Measurements from ENCODE around the gene PRKAR1A.

Gene PRKAR1A

GRCh38 chr17:68495081-68495480 is 17.1 kb upstream of the PRKAR1A start:
- Histone ChIP-seq H3K9ac (ENCODE audit: low read depth, low read length) (no peak overlapping the region), H3K9me3 (ENCODE audit: insufficient read depth, low read depth, low read length) (no peaks in the 10 kb centered on the region), H3K4me1 (ENCODE audit: insufficient read depth, low read length) (no peaks in the 10 kb centered on the region), H3K27ac (ENCODE audit: low read length) (no peak overlapping the region), H3K36me3 (ENCODE audit: insufficient read depth, low read depth, low read length) (no peaks in the 10 kb centered on the region), H3K4me3 (ENCODE audit: low read length) (no peak overlapping the region), H3K27me3 (ENCODE audit: insufficient read depth, low read length) (no peaks in the 10 kb centered on the region)

DNA sequence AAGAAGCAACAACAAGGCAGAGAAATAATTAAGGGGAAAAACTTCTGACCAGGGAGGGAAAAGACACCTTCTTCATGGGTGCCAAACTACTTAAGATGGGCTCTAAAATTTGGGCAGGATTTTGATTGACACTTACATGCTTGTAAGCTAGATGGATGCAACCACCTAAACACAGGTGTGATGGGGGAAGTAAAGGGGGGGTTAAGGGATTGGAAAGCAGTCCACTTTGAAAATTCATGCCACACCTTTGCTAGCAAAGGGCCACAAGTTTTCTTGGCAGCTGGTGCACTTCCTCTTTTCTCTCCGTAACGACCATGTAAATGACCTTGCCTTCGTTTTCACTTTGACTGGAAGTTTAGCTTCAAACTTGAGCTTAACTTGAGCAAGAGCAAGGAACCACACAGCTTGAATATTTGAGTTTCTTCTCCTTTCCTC is 14.3 kb upstream of the PRKAR1A start:
- H3K27ac ChIP-seq (ENCODE audit: low read length), result no peak overlapping the region
- no peaks in the 10 kb centered on the region for H3K4me1 ChIP-seq (ENCODE audit: insufficient read depth, low read length)
- H3K4me3 ChIP-seq (ENCODE audit: low read length), result no peak overlapping the region
- no peak overlapping the region for H3K9ac ChIP-seq (ENCODE audit: low read depth, low read length)
- no peaks in the 10 kb centered on the region for H3K9me3 ChIP-seq (ENCODE audit: insufficient read depth, low read depth, low read length)
- H3K36me3 ChIP-seq (ENCODE audit: insufficient read depth, low read depth, low read length), result no peaks in the 10 kb centered on the region
- no peaks in the 10 kb centered on the region for H3K27me3 ChIP-seq (ENCODE audit: insufficient read depth, low read length)

DNA sequence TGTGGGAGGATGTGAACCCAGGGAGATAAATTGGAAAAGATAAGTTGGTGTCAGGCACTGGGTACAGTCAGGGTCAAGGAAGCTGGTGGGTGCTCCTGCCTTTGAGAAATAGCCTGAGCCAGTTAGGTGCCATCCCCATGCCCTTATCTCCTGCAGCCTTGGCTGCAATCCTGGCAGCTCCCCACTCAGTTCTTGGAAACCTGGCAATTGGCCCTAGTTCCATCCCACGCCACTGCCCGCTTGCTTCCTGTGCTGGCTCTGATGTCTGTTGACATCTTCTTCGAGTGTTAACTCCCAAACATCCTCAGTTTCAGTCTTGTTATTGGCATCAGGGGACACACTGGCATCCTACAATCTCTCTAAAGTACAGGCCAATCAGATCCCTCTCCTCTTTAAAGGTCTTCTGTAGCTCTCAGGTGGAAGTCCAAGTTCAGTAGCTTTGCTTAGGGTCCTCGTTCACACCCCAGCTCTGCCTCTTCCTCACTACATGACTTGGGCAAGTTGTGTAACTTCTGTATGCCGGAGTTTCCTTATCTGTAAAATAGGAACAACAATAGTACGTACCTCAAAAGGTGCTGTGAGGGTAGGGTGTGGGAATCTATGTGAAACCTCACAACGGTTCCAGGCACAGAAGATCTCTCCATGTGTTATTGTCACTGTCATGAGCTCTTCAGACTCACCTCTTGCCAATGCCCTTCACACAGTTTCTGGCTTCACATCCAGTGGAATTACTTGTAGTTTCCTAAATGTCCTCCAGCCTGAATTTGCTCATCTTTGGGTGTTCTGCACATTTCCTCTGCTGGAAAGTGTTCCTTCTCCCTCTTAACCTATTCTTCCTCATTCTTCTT is 13.5 kb upstream of the PRKAR1A start:
- H3K9ac ChIP-seq (ENCODE audit: low read depth, low read length), result no peak overlapping the region
- no peak overlapping the region for H3K4me3 ChIP-seq (ENCODE audit: low read length)
- H3K9me3 ChIP-seq (ENCODE audit: insufficient read depth, low read depth, low read length), result no peaks in the 10 kb centered on the region
- no peaks in the 10 kb centered on the region for H3K4me1 ChIP-seq (ENCODE audit: insufficient read depth, low read length)
- H3K27ac ChIP-seq (ENCODE audit: low read length), result no peak overlapping the region
- no peaks in the 10 kb centered on the region for H3K27me3 ChIP-seq (ENCODE audit: insufficient read depth, low read length)
- no peaks in the 10 kb centered on the region for H3K36me3 ChIP-seq (ENCODE audit: insufficient read depth, low read depth, low read length)

DNA sequence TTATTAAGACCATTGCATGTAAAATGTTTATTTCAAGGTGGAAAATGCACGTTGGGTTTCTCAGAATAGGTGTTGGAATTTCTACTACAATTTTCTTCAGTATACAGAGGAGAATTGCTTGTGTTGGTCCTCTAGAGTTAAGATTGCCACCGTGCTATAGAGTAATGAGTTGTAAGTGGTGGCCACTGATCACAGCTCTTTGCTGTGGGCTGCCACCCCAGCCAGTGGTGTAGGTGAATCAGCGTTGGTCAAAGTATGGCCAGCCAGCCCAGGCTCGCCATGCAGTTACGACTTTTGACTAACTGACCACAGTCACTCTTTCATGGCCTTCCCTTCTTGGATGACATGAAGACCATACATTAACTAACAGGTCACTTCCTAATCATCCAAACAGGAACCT is 12.6 kb upstream of the PRKAR1A start:
- Histone ChIP-seq H3K27ac (ENCODE audit: low read length) (no peak overlapping the region), H3K4me3 (ENCODE audit: low read length) (no peak overlapping the region), H3K4me1 (ENCODE audit: insufficient read depth, low read length) (no peaks in the 10 kb centered on the region), H3K36me3 (ENCODE audit: insufficient read depth, low read depth, low read length) (no peaks in the 10 kb centered on the region), H3K27me3 (ENCODE audit: insufficient read depth, low read length) (no peaks in the 10 kb centered on the region), H3K9me3 (ENCODE audit: insufficient read depth, low read depth, low read length) (no peaks in the 10 kb centered on the region), H3K9ac (ENCODE audit: low read depth, low read length) (no peak overlapping the region)

DNA sequence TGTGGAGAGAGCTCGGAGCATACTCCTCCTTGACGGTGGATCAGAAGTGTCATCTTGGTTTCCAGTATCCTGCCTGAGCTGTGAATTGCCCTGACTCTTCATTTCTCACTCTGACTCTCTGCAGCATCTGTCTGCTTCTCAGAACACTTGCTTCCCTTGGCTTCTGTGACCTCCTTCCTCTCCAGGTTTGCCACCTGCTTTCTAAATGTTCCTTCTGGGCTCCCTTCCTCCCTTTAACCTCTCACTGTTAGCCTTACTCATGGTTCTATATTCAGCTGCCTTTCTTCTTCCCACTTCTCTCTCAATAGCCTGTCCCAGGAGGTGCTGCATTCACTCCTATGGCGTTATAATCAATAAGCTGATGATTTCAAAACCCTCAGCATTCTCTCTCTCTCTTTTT is 11.2 kb upstream of the PRKAR1A start:
- Histone ChIP-seq H3K27me3 (ENCODE audit: insufficient read depth, low read length) (no peaks in the 10 kb centered on the region), H3K4me1 (ENCODE audit: insufficient read depth, low read length) (no peaks in the 10 kb centered on the region), H3K9ac (ENCODE audit: low read depth, low read length) (no peak overlapping the region), H3K4me3 (ENCODE audit: low read length) (no peak overlapping the region), H3K27ac (ENCODE audit: low read length) (no peak overlapping the region), H3K9me3 (ENCODE audit: insufficient read depth, low read depth, low read length) (no peaks in the 10 kb centered on the region), H3K36me3 (ENCODE audit: insufficient read depth, low read depth, low read length) (no peaks in the 10 kb centered on the region)

DNA sequence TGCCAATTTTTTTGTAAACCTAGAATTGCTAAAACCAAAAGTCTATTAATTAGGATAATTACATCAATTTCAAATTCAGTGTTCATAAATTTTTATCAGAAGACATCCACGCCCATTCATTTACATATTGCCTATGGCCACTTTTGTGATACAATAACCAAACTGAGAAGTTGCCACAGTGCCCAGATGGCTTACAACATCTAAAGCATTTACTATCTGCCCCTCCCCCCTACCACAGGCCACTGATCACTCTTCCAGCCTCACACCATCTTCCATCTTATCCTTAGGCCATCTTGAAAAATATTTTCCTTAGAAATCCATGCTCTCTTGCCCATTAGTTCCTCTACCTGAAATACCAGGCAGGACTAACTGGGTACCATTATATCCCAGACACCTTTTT is 6.3 kb upstream of the PRKAR1A start:
- peaks cover 4% of the 10 kb centered on the region; the same call in 1 of the 2 replicates for H3K4me1 ChIP-seq (ENCODE audit: insufficient read depth, low read length)
- no peak overlapping the region for H3K27ac ChIP-seq (ENCODE audit: low read length)
- no peak overlapping the region for H3K9ac ChIP-seq (ENCODE audit: low read depth, low read length)
- H3K36me3 ChIP-seq (ENCODE audit: insufficient read depth, low read depth, low read length), result no peaks in the 10 kb centered on the region
- no peak overlapping the region for H3K4me3 ChIP-seq (ENCODE audit: low read length)
- H3K9me3 ChIP-seq (ENCODE audit: insufficient read depth, low read depth, low read length), result no peaks in the 10 kb centered on the region
- H3K27me3 ChIP-seq (ENCODE audit: insufficient read depth, low read length), result no peaks in the 10 kb centered on the region

- H3K27ac ChIP-seq (ENCODE audit: low read length), result no peak overlapping the region
- no peaks in the 10 kb centered on the region for H3K36me3 ChIP-seq (ENCODE audit: insufficient read depth, low read depth, low read length)
- H3K4me3 ChIP-seq (ENCODE audit: low read length), result no peak overlapping the region
Observed at GRCh38 chr17:68507576-68507975, 4.7 kb upstream of the PRKAR1A start.

DNA sequence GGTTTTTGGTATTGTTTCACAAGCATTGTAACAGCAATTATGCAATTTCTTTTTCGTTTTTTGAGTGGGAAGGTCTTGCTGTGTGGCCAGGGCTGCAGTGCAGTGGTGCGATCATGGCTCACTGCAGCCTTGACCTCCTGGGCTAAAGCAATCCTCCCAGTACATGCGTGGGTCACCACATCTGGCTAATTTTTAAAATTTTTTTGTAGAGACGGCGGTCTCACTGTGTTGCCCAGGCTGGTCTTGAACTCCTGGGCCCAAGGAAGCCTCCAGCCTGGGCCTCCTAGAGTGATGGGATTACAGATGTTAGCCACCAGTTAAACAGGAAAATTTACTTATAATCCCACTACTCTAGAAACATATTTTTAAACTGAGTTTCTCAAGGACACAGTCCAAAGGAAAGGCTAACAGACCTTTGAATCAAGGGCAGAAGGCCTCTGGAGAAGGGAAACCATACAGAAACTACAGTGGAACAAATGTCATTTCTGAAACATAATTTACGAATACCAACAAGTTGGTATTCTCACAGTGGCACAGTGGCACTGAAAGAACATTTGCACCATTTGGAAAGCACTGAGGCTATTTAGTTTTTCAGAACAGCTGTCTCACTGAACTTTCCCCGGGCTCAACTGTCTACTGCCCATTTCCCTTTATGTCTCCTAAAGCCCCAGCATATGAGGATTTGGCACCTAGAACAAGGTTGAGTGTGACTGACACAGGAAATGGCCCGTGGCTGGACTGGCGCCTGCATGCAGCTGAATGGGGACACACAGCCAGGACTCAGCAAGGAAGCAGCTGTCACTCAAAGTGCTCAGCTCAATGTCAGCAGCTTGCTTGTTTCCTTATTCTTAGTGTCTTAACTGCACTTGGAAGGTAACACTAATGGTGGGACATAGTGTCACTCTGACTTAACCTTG is 2.8 kb upstream of the PRKAR1A start:
- H3K4me3 ChIP-seq (ENCODE audit: low read length), result no peak overlapping the region
- H3K27ac ChIP-seq (ENCODE audit: low read length), result no peak overlapping the region
- H3K36me3 ChIP-seq (ENCODE audit: insufficient read depth, low read depth, low read length), result no peaks in the 10 kb centered on the region
- no peaks in the 10 kb centered on the region for H3K9me3 ChIP-seq (ENCODE audit: insufficient read depth, low read depth, low read length)
- no peak overlapping the region for H3K9ac ChIP-seq (ENCODE audit: low read depth, low read length)
- no peaks in the 10 kb centered on the region for H3K27me3 ChIP-seq (ENCODE audit: insufficient read depth, low read length)
- H3K4me1 ChIP-seq (ENCODE audit: insufficient read depth, low read length), result peaks cover 6% of the 10 kb centered on the region; the same call in 1 of the 2 replicates

More at GRCh38 chr17:68507576-68507975, 4.7 kb upstream of the PRKAR1A start:
- Histone ChIP-seq H3K27me3 (ENCODE audit: insufficient read depth, low read length) (no peaks in the 10 kb centered on the region), H3K9ac (ENCODE audit: low read depth, low read length) (no peak overlapping the region), H3K9me3 (ENCODE audit: insufficient read depth, low read depth, low read length) (no peaks in the 10 kb centered on the region), H3K4me1 (ENCODE audit: insufficient read depth, low read length) (peaks cover 4% of the 10 kb centered on the region; the same call in 1 of the 2 replicates)

DNA sequence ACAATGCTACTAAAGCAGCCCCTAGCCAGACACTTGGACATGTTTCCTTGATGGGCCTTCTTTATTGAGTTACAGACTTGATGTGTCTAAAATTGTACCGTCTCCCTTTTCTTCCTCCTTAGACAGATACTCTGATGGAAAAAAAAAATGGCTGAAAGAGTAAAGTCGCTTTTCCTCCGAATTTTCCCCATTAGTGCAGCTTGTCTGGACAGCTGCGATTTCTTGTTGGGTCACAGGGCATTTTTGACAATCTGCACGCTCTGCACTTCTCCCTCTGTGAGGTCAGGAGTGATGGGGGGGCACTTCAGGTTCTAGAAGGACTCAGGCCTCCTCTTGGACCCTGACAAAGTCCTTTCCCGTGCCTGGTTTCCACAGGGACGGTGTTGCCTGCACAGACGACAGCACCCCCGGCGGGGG is 968 bp upstream of the PRKAR1A start:
- H3K27me3 ChIP-seq (ENCODE audit: insufficient read depth, low read length), result no peaks in the 10 kb centered on the region
- peak overlapping the region; percentile 87 for H3K4me3 ChIP-seq (ENCODE audit: low read length)
- H3K4me1 ChIP-seq (ENCODE audit: insufficient read depth, low read length), result peaks cover 7% of the 10 kb centered on the region; the same call in 1 of the 2 replicates
- H3K36me3 ChIP-seq (ENCODE audit: insufficient read depth, low read depth, low read length), result peaks cover 16% of the 10 kb centered on the region
- H3K9ac ChIP-seq (ENCODE audit: low read depth, low read length), result peak overlapping the region; percentile 87; the same call in 1 of the 2 replicates
- H3K9me3 ChIP-seq (ENCODE audit: insufficient read depth, low read depth, low read length), result no peaks in the 10 kb centered on the region
- no peak overlapping the region for H3K27ac ChIP-seq (ENCODE audit: low read length)

DNA sequence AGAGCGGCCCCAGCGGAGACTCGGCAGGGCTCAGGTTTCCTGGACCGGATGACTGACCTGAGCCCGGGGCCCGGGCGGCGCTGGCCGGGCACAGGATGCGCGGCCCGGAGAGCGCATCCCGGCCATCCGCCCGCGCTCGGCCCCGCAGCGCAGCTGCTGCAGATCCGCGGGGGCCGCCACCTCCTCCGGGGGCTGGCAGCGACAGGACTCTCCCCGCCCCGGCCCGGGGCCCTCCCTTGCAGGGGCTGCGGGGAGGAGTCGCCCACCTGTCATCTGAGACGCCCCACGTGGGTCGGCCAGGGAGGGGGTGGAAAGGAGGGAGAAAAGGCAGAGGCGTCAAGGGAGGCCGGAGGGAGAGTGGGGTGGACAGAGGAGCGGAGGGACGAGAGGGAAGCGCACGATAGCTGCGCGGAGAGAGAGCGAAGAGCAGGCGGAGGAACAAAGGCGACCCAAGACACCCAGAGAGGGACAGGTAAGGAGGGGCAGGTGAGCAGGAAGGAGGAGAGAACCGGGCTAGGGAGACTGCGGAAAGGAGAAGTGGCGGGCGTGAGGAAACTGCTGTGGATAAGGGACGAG is 471 bp upstream of the PRKAR1A start:
- Histone ChIP-seq H3K4me1 (ENCODE audit: insufficient read depth, low read length) (peaks cover 7% of the 10 kb centered on the region; the same call in 1 of the 2 replicates), H3K9me3 (ENCODE audit: insufficient read depth, low read depth, low read length) (no peaks in the 10 kb centered on the region), H3K27ac (ENCODE audit: low read length) (peak overlapping the region; percentile 93), H3K4me3 (ENCODE audit: low read length) (peak overlapping the region; percentile 87), H3K27me3 (ENCODE audit: insufficient read depth, low read length) (no peaks in the 10 kb centered on the region), H3K9ac (ENCODE audit: low read depth, low read length) (peak overlapping the region; percentile 87; the same call in 1 of the 2 replicates), H3K36me3 (ENCODE audit: insufficient read depth, low read depth, low read length) (peaks cover 21% of the 10 kb centered on the region)

- Histone ChIP-seq H3K4me1 (ENCODE audit: insufficient read depth, low read length) (peaks cover 3% of the 10 kb centered on the region; the same call in 1 of the 2 replicates), H3K27me3 (ENCODE audit: insufficient read depth, low read length) (no peaks in the 10 kb centered on the region), H3K9ac (ENCODE audit: low read depth, low read length) (peak overlapping the region; percentile 87), H3K9me3 (ENCODE audit: insufficient read depth, low read depth, low read length) (peaks cover 11% of the 10 kb centered on the region), H3K4me3 (ENCODE audit: low read length) (peak overlapping the region; percentile 87), H3K36me3 (ENCODE audit: insufficient read depth, low read depth, low read length) (peaks cover 33% of the 10 kb centered on the region), H3K27ac (ENCODE audit: low read length) (peak overlapping the region; percentile 93)
Observed at GRCh38 chr17:68512960-68513474, 787 bp downstream of the PRKAR1A start.
